Testis (tissue), 3 donors: ENCODE results near the gene KRTAP12-4. TPM values are rescaled to one million over a fixed set of nuclear protein-coding genes. Genes with fewer than 3 reads are reported as not detected.

Source experiments
- DNase-seq: peaks from one replicate; pipeline ENCODE4 v3.0.0-alpha.2; 2019
- H3K27ac ChIP-seq, 2 donors: fragments of 200-600 bp; sonication (generic); one replicate each; pipeline ENCODE4 v1.5.1; 2019
- H3K27me3 ChIP-seq: fragments of 200-600 bp; sonication (generic); one replicate; pipeline ENCODE4 v1.5.1; 2019
- H3K36me3 ChIP-seq: fragments of 200-600 bp; sonication (generic); one replicate; pipeline ENCODE4 v1.5.1; 2017; ENCODE audit warnings: low read depth; ENCODE audit errors: missing control alignments
- H3K4me1 ChIP-seq: fragments of 200-600 bp; sonication (generic); one replicate; pipeline ENCODE4 v1.5.1; 2019
- H3K4me3 ChIP-seq, 2 donors: fragments of 200-600 bp; sonication (generic); one replicate each; pipeline ENCODE4 v1.5.1; 2017 to 2019
- H3K9me3 ChIP-seq: fragments of 200-600 bp; sonication (generic); one replicate; pipeline ENCODE4 v1.5.1; 2017
- CTCF ChIP-seq, 3 experiments: fragments of 450-650 bp in 2 of 3; fragments of 200-600 bp in 1 of 3; sonication (generic) in 1 of 3; IDR thresholded peaks; one replicate each; pipeline ENCODE4 v1.5.1; 2016 to 2019; ENCODE audit warnings: antibody characterized with exemption in 3 of 3, mild to moderate bottlenecking in 2 of 3, moderate library complexity in 1 of 3
- POLR2A ChIP-seq: fragments of 450-650 bp; IDR thresholded peaks from one replicate; pipeline ENCODE4 v1.6.1; 2017; ENCODE audit warnings: antibody characterized with exemption, mild to moderate bottlenecking, moderate library complexity
- WGBS, 2 donors: methylation state at CpG; one replicate each; pipeline ENCODE4 v1.1.5; 2018; 5-methylcytosine and 5-hydroxymethylcytosine counted together
- intact Hi-C: fragments of 100-400 bp; cut with DNase I; formaldehyde crosslinking; loops from one replicate; pipeline ENCODE4 v1.15.1; 2023; ENCODE audit warnings: low total_unique reads
- polyA plus RNA-seq: library from polyadenylated mRNA; stranded (reverse); fragments of 350-450 nt; fragmentation: Illumina TruSeq; extraction: RNeasy Lipid Tissue Mini Kit (QIAGEN cat#74804); gene quantifications from one replicate; pipeline ENCODE4 v1.2.3, GENCODE V29; 2014; ENCODE audit warnings: low read depth, low replicate concordance; ENCODE audit not compliant: insufficient read depth
- total RNA-seq, 2 donors: library from RNA; depleted of rRNA; stranded (reverse); fragments of >200 nt; gene quantifications; one replicate each; pipeline ENCODE4 v1.2.3, GENCODE V29; 2016

The KRTAP12-4 gene
- total and polyA plus RNA-seq, 3 donors from 2014 or later = not detected

DNA sequence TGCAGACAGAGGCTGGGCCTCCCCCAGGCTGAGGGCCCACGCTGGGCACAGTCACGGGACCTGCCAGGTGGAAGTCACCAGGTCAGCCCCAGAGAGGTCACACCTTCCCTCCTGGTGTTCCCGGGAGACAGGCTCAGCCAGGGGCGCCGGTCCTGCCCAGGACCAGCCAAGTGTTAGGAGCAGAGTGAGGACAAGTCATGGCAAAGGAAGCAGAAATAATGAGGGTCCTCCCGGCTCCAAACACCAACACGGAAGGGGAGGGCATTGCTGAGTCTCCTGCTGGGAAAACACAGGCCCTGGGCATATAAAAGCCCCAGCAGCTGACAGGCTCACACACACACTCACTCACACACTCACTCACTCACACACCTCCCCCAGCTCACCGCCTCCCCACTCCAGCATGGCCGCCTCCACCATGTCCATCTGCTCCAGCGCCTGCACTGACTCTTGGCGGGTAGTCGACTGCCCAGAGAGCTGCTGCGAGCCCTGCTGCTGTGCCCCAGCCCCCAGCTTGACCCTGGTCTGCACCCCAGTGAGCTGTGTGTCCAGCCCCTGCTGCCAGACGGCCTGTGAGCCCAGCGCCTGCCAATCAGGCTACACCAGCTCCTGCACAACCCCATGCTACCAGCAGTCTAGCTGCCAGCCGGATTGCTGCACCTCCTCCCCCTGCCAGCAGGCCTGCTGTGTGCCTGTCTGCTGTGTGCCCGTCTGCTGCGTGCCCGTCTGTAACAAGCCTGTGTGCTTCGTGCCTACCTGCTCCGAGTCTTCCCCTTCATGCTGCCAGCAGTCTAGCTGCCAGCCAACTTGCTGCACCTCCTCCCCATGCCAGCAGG, 17.2 kb downstream of the KRTAP12-4 start, which contains the start of gene KRTAP10-10:
Gene KRTAP10-10, plus strand, starts transcription at position 339 of the 833 bp plus-strand sequence. Its CDS starts 62 bp downstream, at position 401.
- H3K4me3 ChIP-seq = no peak within 1 kb of the TSS
- no peak for TF ChIP-seq POLR2A
- no peak for TF ChIP-seq CTCF (IDR thresholded peaks at IDR 0.05)
- no peak for DNase-seq
- no peaks in the 10 kb centered on the region for H3K9me3 ChIP-seq
- no peak within 1 kb of the TSS for H3K27ac ChIP-seq
- WGBS, 2 donors = 57 to 60% methylated on average over 13 to 19 of the region's 21 CpGs
- H3K4me1 ChIP-seq = no peaks in the 10 kb centered on the region
- no peaks in the 10 kb centered on the region for H3K27me3 ChIP-seq
- no peaks in the 10 kb centered on the region for H3K36me3 ChIP-seq
- intact Hi-C loops = no loop called here

DNA sequence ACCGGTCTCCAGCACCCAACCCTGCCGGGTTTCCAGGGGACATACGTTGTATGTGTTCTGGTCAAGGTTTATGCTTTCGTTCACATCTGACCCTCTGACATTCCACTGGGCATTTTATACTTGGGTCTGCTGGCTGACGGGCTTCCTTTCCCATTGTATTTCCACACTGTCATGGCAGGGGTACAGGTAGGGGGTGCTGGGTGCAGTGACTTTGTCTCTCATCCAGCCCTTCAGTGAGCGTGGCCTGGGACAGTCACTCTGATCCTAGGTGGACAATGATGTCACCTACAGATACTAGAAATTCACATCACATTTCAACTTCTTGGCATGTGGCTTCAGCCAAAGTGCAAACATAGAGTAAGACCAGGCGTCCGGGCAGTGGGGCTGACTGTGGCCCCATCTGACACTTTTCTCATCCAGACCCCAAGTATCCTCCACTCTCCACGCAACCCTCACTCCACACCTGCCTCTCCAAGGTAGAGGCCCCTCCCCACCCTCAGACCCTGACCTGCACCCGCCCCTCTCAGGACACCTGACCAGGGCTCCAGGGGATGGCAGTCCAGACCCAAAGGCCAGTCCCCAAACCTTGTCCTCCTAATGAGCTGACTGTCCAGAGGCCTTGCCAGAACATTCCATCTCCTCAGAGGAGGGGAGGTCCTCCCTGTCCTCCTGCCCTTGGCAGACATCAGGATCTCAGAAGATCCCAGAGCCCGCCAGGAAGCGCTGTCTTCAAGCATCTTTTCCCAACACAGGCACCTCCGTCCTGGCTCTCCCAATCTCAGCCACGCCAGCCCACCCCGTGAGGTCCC, 18.0 kb downstream of the KRTAP12-4 start:
- H3K9me3 ChIP-seq = no peaks in the 10 kb centered on the region
- DNase-seq = no peak
- H3K27me3 ChIP-seq = no peaks in the 10 kb centered on the region
- H3K27ac ChIP-seq = no peak overlapping the region
- WGBS, 2 donors = 76 to 79% methylated on average over 15 of the region's 15 CpGs
- no peak overlapping the region for H3K4me3 ChIP-seq
- no peaks in the 10 kb centered on the region for H3K4me1 ChIP-seq
- TF ChIP-seq CTCF (IDR thresholded peaks at IDR 0.05) = no peak
- H3K36me3 ChIP-seq = no peaks in the 10 kb centered on the region
- intact Hi-C loops = no loop called here

DNA sequence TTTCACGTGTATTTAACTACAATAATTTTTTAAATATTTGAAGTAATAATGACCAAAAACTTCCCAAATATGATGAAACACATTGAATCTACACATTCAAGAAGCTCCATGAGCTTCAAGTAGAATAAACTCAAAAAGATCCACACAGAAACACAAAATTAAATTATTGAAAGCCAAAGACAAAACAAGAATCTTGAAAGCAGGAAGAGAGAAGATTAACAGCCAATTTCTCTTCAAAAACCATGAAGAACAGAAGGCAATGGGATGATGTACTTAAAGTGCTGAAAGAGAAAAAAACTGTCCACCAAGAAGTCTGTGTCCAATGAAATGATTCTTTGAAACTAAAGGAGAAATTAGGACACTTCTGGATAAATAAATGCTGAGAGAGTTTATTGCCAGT, 22.4 kb downstream of the KRTAP12-4 start:
- H3K4me3 ChIP-seq = no peak overlapping the region
- no peaks in the 10 kb centered on the region for H3K4me1 ChIP-seq
- intact Hi-C loops = no loop called here
- no peak for DNase-seq
- TF ChIP-seq CTCF (IDR thresholded peaks at IDR 0.05) = no peak
- TF ChIP-seq POLR2A = no peak
- H3K36me3 ChIP-seq = no peaks in the 10 kb centered on the region
- WGBS, 2 donors = 89 to 92% methylated on average over 1 of the region's 1 CpG
- no peaks in the 10 kb centered on the region for H3K27me3 ChIP-seq
- H3K9me3 ChIP-seq = no peaks in the 10 kb centered on the region
- no peak overlapping the region for H3K27ac ChIP-seq

DNA sequence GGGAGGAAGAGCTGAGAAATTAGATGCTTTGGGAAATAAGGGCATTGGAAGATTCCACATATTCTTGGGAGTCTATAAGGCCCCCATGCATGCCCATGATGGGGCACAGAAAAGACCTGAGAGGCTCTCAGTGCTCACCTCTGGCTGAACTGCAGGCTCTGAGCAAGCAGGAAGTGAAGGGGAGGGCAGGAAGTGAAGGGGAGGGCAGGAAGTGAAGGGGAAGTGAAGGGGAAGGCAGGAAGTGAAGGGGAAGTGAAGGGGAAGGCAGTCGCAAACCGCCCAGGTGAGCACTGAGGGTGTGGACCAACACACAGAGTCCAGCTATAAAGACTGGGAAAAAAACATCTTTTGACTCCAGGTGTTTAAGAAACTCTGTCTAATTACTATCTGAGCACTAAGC, 24.0 kb downstream of the KRTAP12-4 start:
- DNase-seq = no peak
- no peaks in the 10 kb centered on the region for H3K36me3 ChIP-seq
- 75 to 88% methylated on average over 2 of the region's 2 CpGs for WGBS, 2 donors

More for the DNA sequence above, 24.0 kb downstream of the KRTAP12-4 start:
- intact Hi-C loops = no loop called here
- Histone ChIP-seq H3K9me3 (no peaks in the 10 kb centered on the region), H3K27ac (no peak overlapping the region), H3K4me3 (no peak overlapping the region), H3K27me3 (no peaks in the 10 kb centered on the region), H3K4me1 (no peaks in the 10 kb centered on the region)
- TF ChIP-seq CTCF (IDR thresholded peaks at IDR 0.05) (no peak), POLR2A (no peak)
